IPS-20b (cell line): Measurements from ENCODE around the gene KRTAP5-2.

Experiments
- H3K27ac ChIP-seq: one replicate; pipeline ENCODE4 v1.5.1; 2013; ENCODE audit warnings: low read length
- H3K27me3 ChIP-seq: 2 replicates; pipeline ENCODE4 v1.6.1; 2013; ENCODE audit warnings: mild to moderate bottlenecking, low read length, inconsistent platforms; ENCODE audit not compliant: insufficient read depth
- H3K36me3 ChIP-seq: 2 replicates; pipeline ENCODE4 v1.6.1; 2013; ENCODE audit warnings: low read depth, mild to moderate bottlenecking, inconsistent platforms, low read length, moderate library complexity; ENCODE audit not compliant: insufficient read depth
- H3K4me1 ChIP-seq: 2 replicates; pipeline ENCODE4 v1.6.1; 2013; ENCODE audit warnings: mild to moderate bottlenecking, control low read depth, inconsistent platforms, low read length, moderate library complexity; ENCODE audit not compliant: insufficient read depth
- H3K4me3 ChIP-seq: 2 replicates; pipeline ENCODE4 v1.5.1; 2013; ENCODE audit warnings: mild to moderate bottlenecking, low read length, inconsistent platforms
- H3K9ac ChIP-seq: 2 replicates; pipeline ENCODE4 v1.6.1; 2013; ENCODE audit warnings: low read depth, mild to moderate bottlenecking, inconsistent platforms, low read length, moderate library complexity
- H3K9me3 ChIP-seq: 2 replicates; pipeline ENCODE4 v1.6.1; 2013; ENCODE audit warnings: mild to moderate bottlenecking, low read depth, low read length, inconsistent platforms; ENCODE audit not compliant: insufficient read depth

The KRTAP5-2 gene

GRCh38 chr11:1556278-1556902 lies 41.7 kb downstream of the KRTAP5-2 start:
- Histone ChIP-seq H3K27ac (no peak overlapping the region), H3K36me3 (no peaks in the 10 kb centered on the region), H3K27me3 (peaks cover 76% of the 10 kb centered on the region), H3K4me3 (no peak overlapping the region), H3K9me3 (no peaks in the 10 kb centered on the region), H3K4me1 (peaks cover 14% of the 10 kb centered on the region), H3K9ac (no peak overlapping the region)

- peaks cover 14% of the 10 kb centered on the region for H3K4me1 ChIP-seq
- no peak overlapping the region for H3K27ac ChIP-seq
- no peaks in the 10 kb centered on the region for H3K9me3 ChIP-seq
- H3K4me3 ChIP-seq, result no peak overlapping the region
- H3K9ac ChIP-seq, result no peak overlapping the region
- H3K27me3 ChIP-seq, result peaks cover 76% of the 10 kb centered on the region
- no peaks in the 10 kb centered on the region for H3K36me3 ChIP-seq
These were observed 42.4 kb downstream of the KRTAP5-2 start for GRCh38 chr11:1555713-1556153.

- Histone ChIP-seq H3K9ac (no peak overlapping the region), H3K27me3 (peaks cover 79% of the 10 kb centered on the region), H3K27ac (no peak overlapping the region), H3K36me3 (no peaks in the 10 kb centered on the region), H3K4me3 (no peak overlapping the region), H3K9me3 (no peaks in the 10 kb centered on the region), H3K4me1 (peaks cover 14% of the 10 kb centered on the region)
These were observed 42.9 kb downstream of the KRTAP5-2 start for GRCh38 chr11:1554981-1555712.

- Histone ChIP-seq H3K9me3 (no peaks in the 10 kb centered on the region), H3K27me3 (peaks cover 82% of the 10 kb centered on the region), H3K27ac (no peak overlapping the region), H3K4me1 (peaks cover 14% of the 10 kb centered on the region), H3K9ac (no peak overlapping the region), H3K4me3 (no peak overlapping the region), H3K36me3 (no peaks in the 10 kb centered on the region)
These were observed 44.1 kb downstream of the KRTAP5-2 start for GRCh38 chr11:1553808-1554594.

- Histone ChIP-seq H3K27ac (no peak overlapping the region), H3K27me3 (peaks cover 83% of the 10 kb centered on the region), H3K4me3 (no peak overlapping the region), H3K36me3 (no peaks in the 10 kb centered on the region), H3K9me3 (no peaks in the 10 kb centered on the region), H3K4me1 (no peaks in the 10 kb centered on the region), H3K9ac (no peak overlapping the region)
These were observed 48.5 kb downstream of the KRTAP5-2 start for GRCh38 chr11:1549338-1550330.

GRCh38 chr11:1548221-1549070 lies 49.6 kb downstream of the KRTAP5-2 start:
- H3K4me3 ChIP-seq, result peak overlapping the region; percentile 54; the same call in 1 of the 2 replicates
- H3K9me3 ChIP-seq, result no peaks in the 10 kb centered on the region
- H3K4me1 ChIP-seq, result no peaks in the 10 kb centered on the region
- no peaks in the 10 kb centered on the region for H3K36me3 ChIP-seq
- H3K27me3 ChIP-seq, result peaks cover 80% of the 10 kb centered on the region
- H3K9ac ChIP-seq, result no peak overlapping the region; the same call in 1 of the 2 replicates
- no peak overlapping the region for H3K27ac ChIP-seq

- Histone ChIP-seq H3K4me3 (peak overlapping the region; percentile 54; the same call in 1 of the 2 replicates), H3K9ac (no peak overlapping the region), H3K36me3 (no peaks in the 10 kb centered on the region), H3K4me1 (no peaks in the 10 kb centered on the region), H3K27me3 (peaks cover 73% of the 10 kb centered on the region), H3K9me3 (no peaks in the 10 kb centered on the region), H3K27ac (no peak overlapping the region)
These were observed 50.5 kb downstream of the KRTAP5-2 start for GRCh38 chr11:1547467-1548098.
